Spleen (tissue), 7 donors: ENCODE results near the gene RABAC1.

Experiments used
- POLR2A ChIP-seq, 3 donors: fragments of 450-650 bp; IDR thresholded peaks; one replicate each; pipeline ENCODE4 v1.5.1; 2017; ENCODE audit warnings: antibody characterized with exemption in 3 of 3, mild to moderate bottlenecking in 1 of 3
- POLR2AphosphoS5 ChIP-seq, 3 donors: sonication (generic); formaldehyde crosslinking; IDR thresholded peaks; one replicate each; pipeline ENCODE4 v1.5.1; 2017; ENCODE audit warnings: antibody characterized with exemption in 3 of 3
- TF ChIP-seq, protein P1 (sequence below), 11 experiments: fragments of 200-600 bp in 7 of 11; fragments of 450-650 bp in 4 of 11; sonication (generic) in 4 of 11; IDR thresholded peaks in 8 of 11; conservative IDR thresholded peaks in 3 of 11; 1 replicate in 7 of 11; 2 replicates in 4 of 11; pipeline versions ENCODE4 v1.4.0 to v1.8.0; 2016 to 2021; ENCODE audit warnings: antibody characterized with exemption in 11 of 11, inconsistent platforms in 4 of 11, mild to moderate bottlenecking in 1 of 11
- donor health status: DM: no; HTN: no; CAD: no; lungs with moderate emphysema.
- donor health status: DM: no; HTN: no; CAD: no.
- donor health status: DM: no; HTN: no; CAD: no.

DNA sequence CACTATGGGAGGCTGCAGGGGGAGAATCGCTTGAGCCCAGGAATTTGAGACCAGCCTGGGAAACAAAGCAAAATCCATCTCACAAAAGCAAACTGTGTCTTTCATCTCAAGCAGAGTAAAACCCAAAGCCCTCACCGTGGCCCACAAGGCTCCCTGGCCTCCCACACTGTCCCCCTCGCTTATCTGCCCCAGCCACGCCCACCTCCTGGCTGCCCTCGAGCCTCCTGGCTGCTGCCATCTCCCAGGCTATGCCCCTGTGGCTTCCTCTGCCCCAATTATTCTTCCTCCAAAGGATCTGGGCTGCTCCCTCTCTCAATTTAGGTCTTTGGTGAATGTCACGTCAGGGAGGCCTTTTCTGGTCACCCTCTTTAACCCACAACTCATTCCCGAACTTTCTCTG lies 3.6 kb downstream of the RABAC1 start:
- TF ChIP-seq, protein P1, sequence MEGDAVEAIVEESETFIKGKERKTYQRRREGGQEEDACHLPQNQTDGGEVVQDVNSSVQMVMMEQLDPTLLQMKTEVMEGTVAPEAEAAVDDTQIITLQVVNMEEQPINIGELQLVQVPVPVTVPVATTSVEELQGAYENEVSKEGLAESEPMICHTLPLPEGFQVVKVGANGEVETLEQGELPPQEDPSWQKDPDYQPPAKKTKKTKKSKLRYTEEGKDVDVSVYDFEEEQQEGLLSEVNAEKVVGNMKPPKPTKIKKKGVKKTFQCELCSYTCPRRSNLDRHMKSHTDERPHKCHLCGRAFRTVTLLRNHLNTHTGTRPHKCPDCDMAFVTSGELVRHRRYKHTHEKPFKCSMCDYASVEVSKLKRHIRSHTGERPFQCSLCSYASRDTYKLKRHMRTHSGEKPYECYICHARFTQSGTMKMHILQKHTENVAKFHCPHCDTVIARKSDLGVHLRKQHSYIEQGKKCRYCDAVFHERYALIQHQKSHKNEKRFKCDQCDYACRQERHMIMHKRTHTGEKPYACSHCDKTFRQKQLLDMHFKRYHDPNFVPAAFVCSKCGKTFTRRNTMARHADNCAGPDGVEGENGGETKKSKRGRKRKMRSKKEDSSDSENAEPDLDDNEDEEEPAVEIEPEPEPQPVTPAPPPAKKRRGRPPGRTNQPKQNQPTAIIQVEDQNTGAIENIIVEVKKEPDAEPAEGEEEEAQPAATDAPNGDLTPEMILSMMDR (IDR thresholded peaks at IDR 0.05 in 8 of 11, conservative IDR thresholded peaks at IDR 0.05 in 3 of 11), result no peak
- no peak for TF ChIP-seq POLR2A (IDR thresholded peaks at IDR 0.05)
- peak in 2 of 3 donors; percentile 4 to 49 for TF ChIP-seq POLR2AphosphoS5 (IDR thresholded peaks at IDR 0.05)
